Activated B cell treated with CpG ODN at 0.5 μM for 24 hours (primary cell): ENCODE measurements around the gene NEK2. TPM values are rescaled to one million over a fixed set of nuclear protein-coding genes. Genes with fewer than 3 reads are reported as not detected.
"Not testable (repeated sequence)": the region's sequence is repeated elsewhere in the genome, so short reads cannot be mapped to it uniquely, and the experiment has no call there.

Experiments
- ATAC-seq: fragments of 200-7000 bp; cut with Tn5 transposase; one replicate; pipeline ENCODE4 v1.10.0; 2021; ENCODE audit warnings: low read depth, mild to moderate bottlenecking, moderate library complexity
- CTCF ChIA-PET: fragments of 350-600 bp; sonication (Branson Sonifier 250); formaldehyde crosslinking; loops from one replicate; lab custom pipeline; 2021; ENCODE audit warnings: antibody characterized with exemption; lab: Charles Lee
- POLR2A ChIA-PET: fragments of 350-600 bp; sonication (Branson Sonifier 250); formaldehyde crosslinking; loops from one replicate; lab custom pipeline; 2021; ENCODE audit warnings: antibody characterized with exemption; lab: Charles Lee
- DNase-seq: peaks from one replicate; pipeline ENCODE4 v3.0.0; 2022
- H3K27ac Mint-ChIP-seq: one replicate; pipeline ENCODE4 v1.8.0; 2020; ENCODE audit warnings: mixed read lengths
- H3K27me3 Mint-ChIP-seq: one replicate; pipeline ENCODE4 v1.8.0; 2021; ENCODE audit warnings: mixed read lengths
- H3K36me3 Mint-ChIP-seq: one replicate; pipeline ENCODE4 v1.8.0; 2021; ENCODE audit warnings: low read depth, mixed read lengths
- H3K4me1 Mint-ChIP-seq: one replicate; pipeline ENCODE4 v1.8.0; 2021; ENCODE audit warnings: mixed read lengths
- H3K4me3 Mint-ChIP-seq: one replicate; pipeline ENCODE4 v1.8.0; 2020; ENCODE audit warnings: mild to moderate bottlenecking, mixed read lengths
- H3K9me3 Mint-ChIP-seq: one replicate; pipeline ENCODE4 v1.8.0; 2020; ENCODE audit warnings: mixed read lengths
- intact Hi-C: fragments of 100-400 bp; cut with micrococcal nuclease; formaldehyde crosslinking; loops from one replicate; pipeline ENCODE4 v1.15.1; 2024
- total RNA-seq: library from RNA; stranded (reverse); gene quantifications from 2 replicates; pipeline ENCODE4 v1.2.3, GENCODE V29; 2022
- TF ChIP-seq, protein P1 (sequence below): fragments of 200-600 bp; IDR thresholded peaks from one replicate; pipeline ENCODE4 v1.8.0; 2022; ENCODE audit warnings: antibody characterized with exemption, mild to moderate bottlenecking

Gene NEK2
- total RNA-seq, 1 donor from 2014 or later = 0.35 TPM

DNA sequence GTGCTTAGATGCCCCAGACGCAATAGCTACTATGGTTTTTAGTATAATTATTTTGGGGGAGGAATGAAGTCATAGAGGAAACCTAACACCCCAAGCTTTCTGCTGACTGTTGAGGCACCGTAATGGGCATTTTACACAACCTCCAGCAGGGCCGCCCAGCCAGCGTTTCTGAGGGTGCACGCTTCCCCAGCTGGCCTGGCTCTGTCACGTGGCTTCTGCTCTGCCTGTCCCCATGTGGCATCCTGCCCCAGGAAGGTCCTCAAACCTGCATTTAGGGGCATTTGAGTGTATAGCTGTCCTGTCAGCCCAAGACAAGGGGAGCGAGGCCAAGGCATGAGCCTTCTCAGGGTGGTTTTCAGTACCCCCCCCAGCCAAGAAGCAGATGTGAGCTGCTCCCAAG lies 10.4 kb upstream of the NEK2 start:
- CTCF ChIA-PET = interaction anchor here (2.6 kb wide), 1 partner anchor 770 kb away, joined by 12 read pairs; no protein-coding TSS in a partner anchor
- ATAC-seq (no peak), DNase-seq (no peak)
- POLR2A ChIA-PET = no interaction called here
- H3K4me3 Mint-ChIP-seq = no peak overlapping the region
- H3K36me3 Mint-ChIP-seq = no peaks in the 10 kb centered on the region
- intact Hi-C loops = no loop called here
- no peaks in the 10 kb centered on the region for H3K27me3 Mint-ChIP-seq
- H3K9me3 Mint-ChIP-seq = no peaks in the 10 kb centered on the region
- TF ChIP-seq, protein P1, sequence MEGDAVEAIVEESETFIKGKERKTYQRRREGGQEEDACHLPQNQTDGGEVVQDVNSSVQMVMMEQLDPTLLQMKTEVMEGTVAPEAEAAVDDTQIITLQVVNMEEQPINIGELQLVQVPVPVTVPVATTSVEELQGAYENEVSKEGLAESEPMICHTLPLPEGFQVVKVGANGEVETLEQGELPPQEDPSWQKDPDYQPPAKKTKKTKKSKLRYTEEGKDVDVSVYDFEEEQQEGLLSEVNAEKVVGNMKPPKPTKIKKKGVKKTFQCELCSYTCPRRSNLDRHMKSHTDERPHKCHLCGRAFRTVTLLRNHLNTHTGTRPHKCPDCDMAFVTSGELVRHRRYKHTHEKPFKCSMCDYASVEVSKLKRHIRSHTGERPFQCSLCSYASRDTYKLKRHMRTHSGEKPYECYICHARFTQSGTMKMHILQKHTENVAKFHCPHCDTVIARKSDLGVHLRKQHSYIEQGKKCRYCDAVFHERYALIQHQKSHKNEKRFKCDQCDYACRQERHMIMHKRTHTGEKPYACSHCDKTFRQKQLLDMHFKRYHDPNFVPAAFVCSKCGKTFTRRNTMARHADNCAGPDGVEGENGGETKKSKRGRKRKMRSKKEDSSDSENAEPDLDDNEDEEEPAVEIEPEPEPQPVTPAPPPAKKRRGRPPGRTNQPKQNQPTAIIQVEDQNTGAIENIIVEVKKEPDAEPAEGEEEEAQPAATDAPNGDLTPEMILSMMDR = no peak
- peaks cover 29% of the 10 kb centered on the region for H3K4me1 Mint-ChIP-seq
- no peak overlapping the region for H3K27ac Mint-ChIP-seq

DNA sequence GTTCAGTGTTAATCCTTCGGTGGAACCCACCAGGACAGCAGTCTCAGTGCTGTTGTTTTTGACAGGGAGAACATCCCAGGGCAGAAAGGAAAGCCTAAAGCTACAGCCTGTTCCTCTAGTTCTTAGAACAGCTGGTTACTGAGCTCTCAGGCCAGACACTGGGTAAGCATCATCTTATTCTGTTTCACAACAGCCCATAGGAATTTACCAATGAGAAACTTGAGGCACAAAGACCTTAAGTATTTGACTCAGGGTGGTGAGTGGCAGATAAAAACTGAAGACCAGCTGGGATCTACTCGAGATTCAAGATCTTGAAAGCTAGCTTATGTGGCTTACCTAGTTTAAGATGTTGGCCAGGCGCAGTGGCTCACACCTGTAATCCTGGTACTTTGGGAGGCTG lies 9.4 kb upstream of the NEK2 start:
- Mint-ChIP-seq H3K27ac (no peak overlapping the region), H3K27me3 (no peaks in the 10 kb centered on the region), H3K4me3 (no peak overlapping the region), H3K36me3 (no peaks in the 10 kb centered on the region), H3K4me1 (peaks cover 30% of the 10 kb centered on the region), H3K9me3 (no peaks in the 10 kb centered on the region)
- ATAC-seq = no peak
- TF ChIP-seq, protein P1 = no peak
- intact Hi-C loops = loop anchor here (5.0 kb wide), 1 partner anchor 253 kb away; no protein-coding TSS in a partner anchor
- ChIA-PET POLR2A (interaction anchor here (0.6 to 1.3 kb wide), 3 partner anchors 11 to 99 kb away, joined by 4 to 5 read pairs (median 4); no protein-coding TSS in a partner anchor), CTCF (interaction anchor here (0.8 to 2.6 kb wide), 5 partner anchors 14 to 771 kb away, joined by 3 to 12 read pairs (median 4); no protein-coding TSS in a partner anchor)
- DNase-seq = no peak

DNA sequence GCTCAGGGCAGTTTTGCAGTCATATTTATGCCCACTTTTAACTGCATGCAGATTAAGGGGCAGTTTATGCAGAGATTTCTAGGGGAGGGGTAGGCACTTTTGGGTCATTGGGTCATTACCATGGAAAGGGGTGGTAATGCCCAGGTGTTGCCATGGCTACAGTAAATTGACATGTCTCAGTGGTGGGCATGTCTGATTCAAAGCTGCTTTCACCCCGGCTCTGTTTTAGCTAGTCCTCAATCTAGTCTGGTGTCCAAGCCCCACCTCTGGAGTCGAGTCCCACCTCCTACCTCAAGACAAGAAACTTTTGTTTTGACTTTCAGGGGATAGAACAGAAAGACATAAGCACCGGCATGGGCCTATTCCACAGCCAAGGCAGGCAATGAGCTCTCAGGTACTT lies 8.9 kb upstream of the NEK2 start:
- H3K4me3 Mint-ChIP-seq = no peak overlapping the region
- CTCF ChIA-PET = interaction anchor here (0.8 to 2.6 kb wide), 4 partner anchors 14 to 771 kb away, joined by 3 to 12 read pairs (median 8); no protein-coding TSS in a partner anchor
- POLR2A ChIA-PET = interaction anchor here (0.6 to 1.3 kb wide), 3 partner anchors 11 to 1146 kb away, joined by 4 read pairs; no protein-coding TSS in a partner anchor
- ATAC-seq (no peak), DNase-seq (no peak)
- intact Hi-C loops = loop anchor here (5.0 kb wide), 1 partner anchor 253 kb away; no protein-coding TSS in a partner anchor
- H3K9me3 Mint-ChIP-seq = no peaks in the 10 kb centered on the region
- H3K4me1 Mint-ChIP-seq = peaks cover 31% of the 10 kb centered on the region
- H3K36me3 Mint-ChIP-seq = no peaks in the 10 kb centered on the region
- no peak overlapping the region for H3K27ac Mint-ChIP-seq
- TF ChIP-seq, protein P1 = no peak
- H3K27me3 Mint-ChIP-seq = no peaks in the 10 kb centered on the region

DNA sequence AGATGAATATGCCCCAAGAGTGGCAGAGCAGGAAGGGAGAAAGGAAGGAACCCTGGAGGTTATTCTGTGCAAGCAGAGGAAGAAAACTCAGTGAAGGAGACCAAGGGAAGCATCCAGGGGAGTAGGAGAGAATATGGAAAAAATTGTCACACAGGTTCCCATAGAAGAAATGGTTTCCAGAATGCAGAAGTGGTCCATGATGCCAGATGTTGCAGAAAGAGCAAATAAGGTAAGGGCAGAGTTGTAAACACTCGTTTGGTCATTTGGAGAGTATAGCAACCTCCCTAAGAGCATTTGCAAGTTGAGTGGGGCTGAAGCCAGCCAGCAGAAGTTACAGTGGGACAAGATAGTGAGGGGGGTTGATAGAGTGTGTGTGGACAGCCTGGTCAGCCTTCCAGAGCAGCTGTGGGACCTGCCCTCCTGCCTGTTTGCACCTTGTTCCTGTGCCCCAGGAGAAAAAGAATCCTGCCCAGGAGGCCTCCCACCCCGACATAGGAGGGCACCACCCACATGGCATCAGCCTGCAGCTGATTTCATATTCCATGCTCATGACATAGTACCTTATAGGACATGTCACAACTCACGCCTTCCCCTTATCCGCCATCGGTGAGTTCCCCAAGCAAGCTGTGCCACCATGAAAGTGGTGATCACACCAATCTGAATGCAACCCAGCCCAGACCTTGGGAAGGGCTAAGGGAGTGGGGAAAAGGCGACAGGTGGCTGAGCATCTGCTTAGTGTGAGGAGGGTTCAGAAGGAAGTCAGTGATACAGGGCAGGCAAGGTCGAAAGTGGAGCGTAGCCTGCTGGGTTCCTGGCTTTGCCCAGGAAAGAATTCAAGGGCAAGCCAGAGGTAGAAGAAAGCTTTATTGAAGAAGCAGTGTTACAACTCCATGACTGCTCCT lies 8.2 kb upstream of the NEK2 start:
- Mint-ChIP-seq H3K36me3 (no peaks in the 10 kb centered on the region), H3K4me1 (peaks cover 34% of the 10 kb centered on the region), H3K4me3 (no peak overlapping the region), H3K27ac (no peak overlapping the region), H3K27me3 (no peaks in the 10 kb centered on the region), H3K9me3 (no peaks in the 10 kb centered on the region)
- DNase-seq (no peak), ATAC-seq (no peak)
- CTCF ChIA-PET = interaction anchor here (1.0 to 2.6 kb wide), 4 partner anchors 15 to 773 kb away, joined by 4 to 12 read pairs (median 10); no protein-coding TSS in a partner anchor
- POLR2A ChIA-PET = interaction anchor here (0.6 to 3.6 kb wide), 3 partner anchors 12 to 1147 kb away, joined by 4 to 16 read pairs (median 4); no protein-coding TSS in a partner anchor
- intact Hi-C loops = loop anchor here (5.0 kb wide), 1 partner anchor 254 kb away; no protein-coding TSS in a partner anchor
- TF ChIP-seq, protein P1 = no peak

DNA sequence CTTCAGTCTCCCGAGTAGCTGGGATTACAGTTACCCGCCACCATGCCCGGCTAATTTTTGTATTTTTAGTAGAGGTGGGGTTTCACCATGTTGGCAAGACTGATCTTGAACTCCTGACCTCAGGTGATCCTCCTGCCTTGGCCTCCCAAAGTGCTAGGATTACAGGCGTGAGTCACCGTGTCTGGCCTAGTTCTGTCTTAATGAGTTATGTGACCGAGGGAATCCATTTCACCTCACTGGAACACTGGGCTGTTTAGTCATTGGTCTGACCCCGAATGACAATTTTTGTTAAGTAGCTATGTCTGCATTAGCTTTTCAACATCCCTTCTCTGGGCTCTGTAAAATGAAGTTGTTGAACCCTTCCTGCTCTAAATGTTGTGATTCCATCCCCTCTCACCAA lies 6.8 kb upstream of the NEK2 start:
- H3K27me3 Mint-ChIP-seq, DNase-seq, ATAC-seq, H3K9me3 Mint-ChIP-seq, H3K27ac Mint-ChIP-seq, H3K36me3 Mint-ChIP-seq, H3K4me3 Mint-ChIP-seq: not testable (repeated sequence)
- POLR2A ChIA-PET = interaction anchor here (3.6 kb wide), 1 partner anchor 15 kb away, joined by 16 read pairs; no protein-coding TSS in a partner anchor
- intact Hi-C loops = loop anchor here (5.0 kb wide), 1 partner anchor 255 kb away; no protein-coding TSS in a partner anchor
- peaks cover 33% of the 10 kb centered on the region for H3K4me1 Mint-ChIP-seq
- CTCF ChIA-PET = interaction anchor here (1.0 to 4.3 kb wide), 7 partner anchors 20 to 774 kb away, joined by 3 to 44 read pairs (median 8); partner anchors contain the start of genes DTL and INTS7
